HepG2 (cell line): ENCODE measurements around the gene NRSN2. TPM values are rescaled to one million over a fixed set of nuclear protein-coding genes. Genes with fewer than 3 reads are reported as not detected.

Source experiments
- ERF ChIP-seq: IDR thresholded peaks from 2 replicates; pipeline ENCODE4 v1.6.1; 2018; ENCODE audit warnings: missing biosample characterization, missing genetic modification reagents
- HCFC1 ChIP-seq: fragments of 150-350 bp; IDR thresholded peaks from 2 replicates; pipeline ENCODE4 v1.6.1; 2014; ENCODE audit warnings: low read depth, low read length
- KLF11 ChIP-seq: IDR thresholded peaks from 2 replicates; pipeline ENCODE4 v1.6.1; 2016; ENCODE audit warnings: missing compliant biosample characterization
- KLF9 ChIP-seq: IDR thresholded peaks from 2 replicates; pipeline ENCODE4 v1.6.1; 2016; ENCODE audit warnings: low read depth
- MTA3 ChIP-seq: sonication (generic); formaldehyde crosslinking; IDR thresholded peaks from 2 replicates; pipeline ENCODE4 v1.4.0; 2020; ENCODE audit warnings: missing genetic modification reagents
- NFKBIZ ChIP-seq: IDR thresholded peaks from 2 replicates; pipeline ENCODE4 v1.6.1; 2018; ENCODE audit warnings: missing genetic modification reagents, missing compliant biosample characterization
- NR1H2 ChIP-seq: sonication (generic); formaldehyde crosslinking; IDR thresholded peaks from 2 replicates; pipeline ENCODE4 v1.8.1; 2022; ENCODE audit warnings: low read depth, missing genetic modification reagents, borderline replicate concordance
- PAWR ChIP-seq: sonication (generic); formaldehyde crosslinking; IDR thresholded peaks from 2 replicates; pipeline ENCODE4 v1.4.0; 2020; ENCODE audit warnings: missing genetic modification reagents, mild to moderate bottlenecking, borderline replicate concordance
- ZBTB21 ChIP-seq: sonication (generic); formaldehyde crosslinking; IDR thresholded peaks from 2 replicates; pipeline ENCODE4 v1.4.0; 2020; ENCODE audit warnings: missing genetic modification reagents
- ZBTB7B ChIP-seq: sonication (generic); formaldehyde crosslinking; IDR thresholded peaks from 2 replicates; pipeline ENCODE4 v1.4.0; 2020; ENCODE audit warnings: missing genetic modification reagents
- ZFP62 ChIP-seq: sonication (generic); formaldehyde crosslinking; IDR thresholded peaks from 2 replicates; pipeline ENCODE4 v1.4.0; 2020; ENCODE audit warnings: missing genetic modification reagents
- ZFYVE20 ChIP-seq: sonication (generic); formaldehyde crosslinking; IDR thresholded peaks from 2 replicates; pipeline ENCODE4 v1.8.0; 2023; ENCODE audit warnings: low read depth, mild to moderate bottlenecking, moderate library complexity, missing genetic modification reagents, borderline replicate concordance
- ZNF569 ChIP-seq: sonication (generic); formaldehyde crosslinking; IDR thresholded peaks from 2 replicates; pipeline ENCODE4 v1.5.0; 2020; ENCODE audit warnings: mild to moderate bottlenecking, missing genetic modification reagents, moderate library complexity, borderline replicate concordance
- ZNF841 ChIP-seq: sonication (generic); formaldehyde crosslinking; IDR thresholded peaks from 2 replicates; pipeline ENCODE4 v1.8.1; 2023; ENCODE audit warnings: missing genetic modification reagents, borderline replicate concordance
- ZSCAN25 ChIP-seq: sonication (generic); formaldehyde crosslinking; IDR thresholded peaks from 2 replicates; pipeline ENCODE4 v1.8.0; 2022; ENCODE audit warnings: mild to moderate bottlenecking, missing genetic modification reagents
- polyA plus RNA-seq, 8 experiments: library from polyadenylated mRNA; depleted of rRNA in 3 of 8; stranded (reverse) in 7 of 8; unstranded in 1 of 8; fragments of >200 nt; fragmentation: Illumina TruSeq in 4 of 8; extraction: Trizol in 4 of 8; gene quantifications; 2 replicates each; pipeline versions ENCODE4 v1.2.1 to v1.2.3, GENCODE V29; 2011 to 2016; ENCODE audit warnings: low read depth in 4 of 8, missing spikeins in 1 of 8, mixed read lengths in 1 of 8; ENCODE audit not compliant: insufficient read depth in 1 of 8
- total RNA-seq, 5 experiments: library from RNA; depleted of rRNA; stranded (reverse); fragments of >200 nt; fragmentation: Illumina TruSeq; extraction: Trizol; gene quantifications; 2 replicates each; pipeline ENCODE4 v1.2.3, GENCODE V29; 2016; ENCODE audit warnings: low read depth in 1 of 5
- TF ChIP-seq, protein P1 (sequence below): sonication (generic); formaldehyde crosslinking; IDR thresholded peaks from 2 replicates; pipeline ENCODE4 v1.5.0; 2020; ENCODE audit warnings: missing genetic modification reagents, mild to moderate bottlenecking, borderline replicate concordance
- TF ChIP-seq, protein P2 (sequence below): sonication (generic); formaldehyde crosslinking; IDR thresholded peaks from 2 replicates; pipeline ENCODE4 v1.4.0; 2020; ENCODE audit warnings: missing genetic modification reagents
- TF ChIP-seq, protein P3 (sequence below): IDR thresholded peaks from 2 replicates; pipeline ENCODE4 v1.6.1; 2016; ENCODE audit warnings: low read depth, missing genetic modification reagents, missing compliant biosample characterization
- TF ChIP-seq, protein P4 (sequence below): sonication (generic); formaldehyde crosslinking; IDR thresholded peaks from 2 replicates; pipeline ENCODE4 v1.8.0; 2022; ENCODE audit warnings: missing genetic modification reagents, low read depth, mild to moderate bottlenecking, borderline replicate concordance

NRSN2 gene
- total and polyA plus RNA-seq, 2 of the 13 experiments (the other 11 are each of a cell fraction or from before 2014, with no cell fraction given) = 32.3 to 49.4 TPM

DNA sequence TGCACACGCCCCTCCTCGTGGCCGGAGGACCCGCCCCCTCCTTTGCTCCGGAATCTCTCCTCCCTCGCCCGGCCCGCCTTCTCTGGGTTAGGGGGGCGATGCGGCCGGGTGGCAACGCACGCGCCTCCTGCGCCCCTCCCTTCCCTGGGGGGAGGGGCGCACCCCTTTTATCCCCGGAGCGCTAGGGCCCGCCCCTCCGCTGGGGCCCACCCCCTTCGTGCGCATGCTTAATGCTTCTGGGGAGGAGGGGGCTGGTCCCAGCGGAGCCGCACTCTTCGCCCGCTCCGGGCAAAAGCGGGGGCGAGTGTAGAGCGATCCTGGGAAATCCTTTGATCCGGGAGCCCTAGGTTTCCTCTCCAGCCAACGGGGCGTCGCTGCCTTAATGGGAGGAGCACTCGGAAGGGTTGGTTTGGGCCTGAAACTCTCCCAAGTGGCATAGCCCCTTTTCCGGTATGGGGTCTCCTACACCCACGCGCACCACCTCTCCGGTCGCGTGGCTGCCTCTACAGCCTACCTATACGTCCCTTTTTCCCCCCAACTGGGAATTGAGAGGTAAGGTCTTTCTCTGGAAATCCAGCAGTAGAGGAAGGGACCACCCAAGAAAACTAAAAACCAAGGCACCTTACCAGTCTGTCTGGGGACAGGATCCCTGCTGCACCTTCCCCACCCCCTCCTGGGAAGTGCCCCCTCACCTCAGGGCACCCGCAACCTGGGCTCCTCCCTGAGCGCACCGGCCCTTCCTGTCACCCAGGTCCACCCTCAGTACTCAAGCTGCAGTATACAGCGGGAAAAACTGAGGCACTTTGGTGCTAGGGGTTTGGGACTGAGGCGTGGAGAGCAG, 19.5 kb upstream of the NRSN2 start (continued):
- TF ChIP-seq, protein P1, sequence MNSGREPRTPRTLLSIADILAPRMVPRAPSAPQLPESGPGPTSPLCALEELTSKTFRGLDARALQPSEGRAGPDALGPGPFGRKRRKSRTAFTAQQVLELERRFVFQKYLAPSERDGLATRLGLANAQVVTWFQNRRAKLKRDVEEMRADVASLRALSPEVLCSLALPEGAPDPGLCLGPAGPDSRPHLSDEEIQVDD (CRISPR knock-in tag) = no peak
- TF ChIP-seq KLF9 (CRISPR knock-in tag) (peak; percentile 88; the same call in 1 of the 2 replicates), ZSCAN25 (CRISPR knock-in tag) (peak; percentile 51; the same call in 1 of the 2 replicates), ERF (CRISPR knock-in tag) (0 out of 2 replicates have a peak, but pooled peaks have one; percentile 26), NFKBIZ (no peak), MTA3 (CRISPR knock-in tag) (no peak), ZNF569 (CRISPR knock-in tag) (no peak; the same call in 1 of the 2 replicates), PAWR (no peak; the same call in 1 of the 2 replicates), NR1H2 (CRISPR knock-in tag) (no peak), ZBTB7B (CRISPR knock-in tag) (peak; percentile 53), ZFYVE20 (CRISPR knock-in tag) (no peak), ZBTB21 (CRISPR knock-in tag) (no peak), ZFP62 (CRISPR knock-in tag) (no peak), HCFC1 (peak; percentile 19; the same call in 1 of the 2 replicates), ZNF841 (no peak), KLF11 (CRISPR knock-in tag) (no peak)
- TF ChIP-seq, protein P2, sequence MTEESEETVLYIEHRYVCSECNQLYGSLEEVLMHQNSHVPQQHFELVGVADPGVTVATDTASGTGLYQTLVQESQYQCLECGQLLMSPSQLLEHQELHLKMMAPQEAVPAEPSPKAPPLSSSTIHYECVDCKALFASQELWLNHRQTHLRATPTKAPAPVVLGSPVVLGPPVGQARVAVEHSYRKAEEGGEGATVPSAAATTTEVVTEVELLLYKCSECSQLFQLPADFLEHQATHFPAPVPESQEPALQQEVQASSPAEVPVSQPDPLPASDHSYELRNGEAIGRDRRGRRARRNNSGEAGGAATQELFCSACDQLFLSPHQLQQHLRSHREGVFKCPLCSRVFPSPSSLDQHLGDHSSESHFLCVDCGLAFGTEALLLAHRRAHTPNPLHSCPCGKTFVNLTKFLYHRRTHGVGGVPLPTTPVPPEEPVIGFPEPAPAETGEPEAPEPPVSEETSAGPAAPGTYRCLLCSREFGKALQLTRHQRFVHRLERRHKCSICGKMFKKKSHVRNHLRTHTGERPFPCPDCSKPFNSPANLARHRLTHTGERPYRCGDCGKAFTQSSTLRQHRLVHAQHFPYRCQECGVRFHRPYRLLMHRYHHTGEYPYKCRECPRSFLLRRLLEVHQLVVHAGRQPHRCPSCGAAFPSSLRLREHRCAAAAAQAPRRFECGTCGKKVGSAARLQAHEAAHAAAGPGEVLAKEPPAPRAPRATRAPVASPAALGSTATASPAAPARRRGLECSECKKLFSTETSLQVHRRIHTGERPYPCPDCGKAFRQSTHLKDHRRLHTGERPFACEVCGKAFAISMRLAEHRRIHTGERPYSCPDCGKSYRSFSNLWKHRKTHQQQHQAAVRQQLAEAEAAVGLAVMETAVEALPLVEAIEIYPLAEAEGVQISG (CRISPR knock-in tag) = no peak; the same call in 1 of the 2 replicates
- TF ChIP-seq, protein P3, sequence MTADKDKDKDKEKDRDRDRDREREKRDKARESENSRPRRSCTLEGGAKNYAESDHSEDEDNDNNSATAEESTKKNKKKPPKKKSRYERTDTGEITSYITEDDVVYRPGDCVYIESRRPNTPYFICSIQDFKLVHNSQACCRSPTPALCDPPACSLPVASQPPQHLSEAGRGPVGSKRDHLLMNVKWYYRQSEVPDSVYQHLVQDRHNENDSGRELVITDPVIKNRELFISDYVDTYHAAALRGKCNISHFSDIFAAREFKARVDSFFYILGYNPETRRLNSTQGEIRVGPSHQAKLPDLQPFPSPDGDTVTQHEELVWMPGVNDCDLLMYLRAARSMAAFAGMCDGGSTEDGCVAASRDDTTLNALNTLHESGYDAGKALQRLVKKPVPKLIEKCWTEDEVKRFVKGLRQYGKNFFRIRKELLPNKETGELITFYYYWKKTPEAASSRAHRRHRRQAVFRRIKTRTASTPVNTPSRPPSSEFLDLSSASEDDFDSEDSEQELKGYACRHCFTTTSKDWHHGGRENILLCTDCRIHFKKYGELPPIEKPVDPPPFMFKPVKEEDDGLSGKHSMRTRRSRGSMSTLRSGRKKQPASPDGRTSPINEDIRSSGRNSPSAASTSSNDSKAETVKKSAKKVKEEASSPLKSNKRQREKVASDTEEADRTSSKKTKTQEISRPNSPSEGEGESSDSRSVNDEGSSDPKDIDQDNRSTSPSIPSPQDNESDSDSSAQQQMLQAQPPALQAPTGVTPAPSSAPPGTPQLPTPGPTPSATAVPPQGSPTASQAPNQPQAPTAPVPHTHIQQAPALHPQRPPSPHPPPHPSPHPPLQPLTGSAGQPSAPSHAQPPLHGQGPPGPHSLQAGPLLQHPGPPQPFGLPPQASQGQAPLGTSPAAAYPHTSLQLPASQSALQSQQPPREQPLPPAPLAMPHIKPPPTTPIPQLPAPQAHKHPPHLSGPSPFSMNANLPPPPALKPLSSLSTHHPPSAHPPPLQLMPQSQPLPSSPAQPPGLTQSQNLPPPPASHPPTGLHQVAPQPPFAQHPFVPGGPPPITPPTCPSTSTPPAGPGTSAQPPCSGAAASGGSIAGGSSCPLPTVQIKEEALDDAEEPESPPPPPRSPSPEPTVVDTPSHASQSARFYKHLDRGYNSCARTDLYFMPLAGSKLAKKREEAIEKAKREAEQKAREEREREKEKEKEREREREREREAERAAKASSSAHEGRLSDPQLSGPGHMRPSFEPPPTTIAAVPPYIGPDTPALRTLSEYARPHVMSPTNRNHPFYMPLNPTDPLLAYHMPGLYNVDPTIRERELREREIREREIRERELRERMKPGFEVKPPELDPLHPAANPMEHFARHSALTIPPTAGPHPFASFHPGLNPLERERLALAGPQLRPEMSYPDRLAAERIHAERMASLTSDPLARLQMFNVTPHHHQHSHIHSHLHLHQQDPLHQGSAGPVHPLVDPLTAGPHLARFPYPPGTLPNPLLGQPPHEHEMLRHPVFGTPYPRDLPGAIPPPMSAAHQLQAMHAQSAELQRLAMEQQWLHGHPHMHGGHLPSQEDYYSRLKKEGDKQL (CRISPR knock-in tag) = peak; percentile 64; the same call in 1 of the 2 replicates
- TF ChIP-seq, protein P4, sequence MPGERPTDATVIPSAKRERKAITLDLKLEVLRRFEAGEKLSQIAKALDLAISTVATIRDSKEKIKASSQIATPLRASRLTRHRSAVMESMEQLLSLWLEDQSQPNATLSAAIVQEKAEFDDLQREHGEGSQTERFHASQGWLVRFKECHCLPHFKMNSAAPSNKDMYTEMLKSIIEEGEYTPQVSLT (CRISPR knock-in tag) = no peak
